Breast epithelium (tissue), 4 donors: ENCODE data around the gene PTGFRN. TPM values are rescaled to one million over a fixed set of nuclear protein-coding genes. Genes with fewer than 3 reads are reported as not detected.
A peak's percentile ranks its signal among the peaks of the same experiment; 100 is the strongest.
"Not testable (repeated sequence)": the region's sequence is repeated elsewhere in the genome, so short reads cannot be mapped to it uniquely, and the experiment has no call there.

Source experiments
- DNase-seq, 2 donors: peaks; one replicate each; pipeline ENCODE4 v3.0.0-alpha.2; 2019; ENCODE audit warnings: low spot score in 2 of 2
- H3K27ac ChIP-seq, 2 donors: fragments of 200-600 bp; sonication (generic) in 1 of 2; one replicate each; pipeline ENCODE4 v1.5.1; 2016 to 2019; ENCODE audit warnings: mild to moderate bottlenecking in 1 of 2
- H3K27me3 ChIP-seq, 2 donors: fragments of 200-600 bp; sonication (generic) in 1 of 2; one replicate each; pipeline versions ENCODE4 v1.5.1 to v1.6.0; 2017 to 2019; ENCODE audit warnings: control low read depth in 1 of 2, mild to moderate bottlenecking in 1 of 2
- H3K36me3 ChIP-seq: fragments of 200-600 bp; one replicate; pipeline ENCODE4 v1.5.1; 2019
- H3K4me1 ChIP-seq, 2 donors: fragments of 200-600 bp; sonication (generic); one replicate each; pipeline ENCODE4 v1.5.1; 2016 to 2019; ENCODE audit warnings: control low read depth in 1 of 2
- H3K4me3 ChIP-seq, 3 donors: fragments of 200-600 bp; sonication (generic); 1 replicate in 2 of 3; 2 replicates in 1 of 3; pipeline ENCODE4 v1.5.1; 2016 to 2019; ENCODE audit warnings: mild to moderate bottlenecking in 3 of 3, moderate library complexity in 2 of 3
- H3K9me3 ChIP-seq, 2 donors: fragments of 200-600 bp; sonication (generic) in 1 of 2; one replicate each; pipeline ENCODE4 v1.5.1; 2016 to 2019; ENCODE audit warnings: control low read depth in 1 of 2
- CTCF ChIP-seq, 3 donors: fragments of 450-650 bp; IDR thresholded peaks; one replicate each; pipeline ENCODE4 v1.5.1; 2016 to 2017; ENCODE audit warnings: antibody characterized with exemption in 3 of 3, mild to moderate bottlenecking in 3 of 3, moderate library complexity in 3 of 3
- POLR2A ChIP-seq: fragments of 450-650 bp; IDR thresholded peaks from one replicate; pipeline ENCODE4 v1.6.1; 2016; ENCODE audit warnings: antibody characterized with exemption, mild to moderate bottlenecking, moderate library complexity
- POLR2AphosphoS5 ChIP-seq, 3 donors: sonication (generic); formaldehyde crosslinking; IDR thresholded peaks; one replicate each; pipeline ENCODE4 v1.6.1; 2017; ENCODE audit warnings: antibody characterized with exemption in 3 of 3
- intact Hi-C: fragments of 100-400 bp; cut with DNase I; formaldehyde crosslinking; loops from one replicate; pipeline ENCODE4 v1.15.1; 2023; ENCODE audit warnings: low total_unique reads
- total RNA-seq, 3 donors: library from RNA; depleted of rRNA; stranded (reverse); fragments of >200 nt; gene quantifications; one replicate each; pipeline ENCODE4 v1.1.0, GENCODE V29; 2016

The PTGFRN gene
- total RNA-seq, 3 donors from 2014 or later: 10.6 to 30.8 (median 24.3) TPM

- no peak overlapping the region for H3K27ac ChIP-seq
- H3K4me1 ChIP-seq: peaks cover 0 to 8% of the 10 kb centered on the region in 2 donors
- no peaks in the 10 kb centered on the region for H3K36me3 ChIP-seq
- no peak for TF ChIP-seq POLR2AphosphoS5 (IDR thresholded peaks at IDR 0.05)
- no peak for TF ChIP-seq POLR2A
- no peak for TF ChIP-seq CTCF (IDR thresholded peaks at IDR 0.05)
- H3K4me3 ChIP-seq: no peak overlapping the region
- intact Hi-C loops: no loop called here
- DNase-seq: no peak
- no peaks in the 10 kb centered on the region for H3K27me3 ChIP-seq
- no peaks in the 10 kb centered on the region for H3K9me3 ChIP-seq
Observed at GRCh38 chr1:116875391-116875790, 34.3 kb upstream of the PTGFRN start.

GRCh38 chr1:116875946-116876345, 33.8 kb upstream of the PTGFRN start:
- H3K27ac ChIP-seq, DNase-seq, H3K4me3 ChIP-seq, H3K36me3 ChIP-seq, intact Hi-C loops, H3K4me1 ChIP-seq, H3K27me3 ChIP-seq, H3K9me3 ChIP-seq: not testable (repeated sequence)

- Histone ChIP-seq H3K27me3 (no peaks in the 10 kb centered on the region), H3K36me3 (no peaks in the 10 kb centered on the region), H3K27ac (peak overlapping the region in 1 of 2 donors; percentile 90), H3K4me1 (peaks cover 0 to 8% of the 10 kb centered on the region in 2 donors), H3K4me3 (peak overlapping the region; percentile 16 to 53 (median 26)), H3K9me3 (no peaks in the 10 kb centered on the region)
- DNase-seq: no peak
- no peak for TF ChIP-seq POLR2A
- TF ChIP-seq CTCF (IDR thresholded peaks at IDR 0.05): no peak
- no peak for TF ChIP-seq POLR2AphosphoS5 (IDR thresholded peaks at IDR 0.05)
- intact Hi-C loops: no loop called here
Observed at GRCh38 chr1:116877141-116877818, 32.4 kb upstream of the PTGFRN start.

DNA sequence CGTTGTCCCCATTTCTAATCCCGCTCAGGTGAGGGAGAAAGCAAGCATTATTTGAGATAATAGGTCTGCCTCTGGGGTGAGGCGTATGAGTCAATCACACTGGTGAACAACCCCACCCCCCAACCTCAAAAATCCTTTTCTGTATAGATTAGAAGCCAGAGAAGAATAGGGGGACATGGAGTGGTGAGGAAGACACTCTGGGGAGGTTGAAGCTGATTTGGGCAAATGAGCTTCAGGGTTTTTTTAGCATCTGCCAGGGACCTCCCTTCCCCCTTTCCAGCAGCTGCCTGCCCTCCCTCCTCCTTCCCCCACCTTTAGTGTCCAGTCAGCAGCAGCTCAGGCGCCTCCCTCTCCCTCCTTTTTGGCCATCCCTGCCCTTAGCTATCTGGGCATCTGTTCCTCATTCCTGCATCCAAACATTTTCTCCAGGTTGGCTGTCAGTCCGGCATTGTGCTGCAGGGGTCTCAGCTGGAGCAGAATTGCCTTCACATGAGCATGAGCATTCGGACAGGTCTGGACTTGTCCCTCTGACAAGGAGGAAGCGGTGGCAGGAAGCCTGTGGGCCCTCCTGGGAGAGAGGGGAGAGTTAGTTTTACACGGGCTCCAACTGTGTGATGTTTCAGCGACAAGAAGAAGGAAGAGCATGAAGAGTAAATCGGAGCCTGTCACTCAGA, 30.8 kb upstream of the PTGFRN start:
- intact Hi-C loops: no loop called here
- Histone ChIP-seq H3K9me3 (no peaks in the 10 kb centered on the region), H3K4me1 (peaks cover 0 to 8% of the 10 kb centered on the region in 2 donors), H3K4me3 (peak overlapping the region in 2 of 3 donors; percentile 26 to 53), H3K27ac (peak overlapping the region; percentile 64 to 90), H3K36me3 (no peaks in the 10 kb centered on the region), H3K27me3 (no peaks in the 10 kb centered on the region)
- DNase-seq: peak; percentile 58 to 86
- peak in 1 of 3 donors; percentile 35 for TF ChIP-seq POLR2AphosphoS5 (IDR thresholded peaks at IDR 0.05)
- TF ChIP-seq POLR2A: no peak
- no peak for TF ChIP-seq CTCF (IDR thresholded peaks at IDR 0.05)

- peak overlapping the region in 1 of 3 donors; percentile 53 for H3K4me3 ChIP-seq
- DNase-seq: peak in 1 of 2 donors; percentile 20
- H3K36me3 ChIP-seq: no peaks in the 10 kb centered on the region
- H3K27me3 ChIP-seq: no peaks in the 10 kb centered on the region
- intact Hi-C loops: no loop called here
- H3K9me3 ChIP-seq: no peaks in the 10 kb centered on the region
- H3K27ac ChIP-seq: peak overlapping the region; percentile 64 to 90
- peaks cover 0 to 8% of the 10 kb centered on the region in 2 donors for H3K4me1 ChIP-seq
- TF ChIP-seq POLR2AphosphoS5 (IDR thresholded peaks at IDR 0.05) (no peak), POLR2A (no peak), CTCF (IDR thresholded peaks at IDR 0.05) (no peak)
Observed at GRCh38 chr1:116879478-116880133, 30.1 kb upstream of the PTGFRN start.
